WTC11 (cell line): ENCODE measurements around the gene SPDYC.

Experiments
- CREM ChIP-seq: sonication (generic); formaldehyde crosslinking; IDR thresholded peaks from 2 replicates; pipeline ENCODE4 v1.8.1; 2022; ENCODE audit warnings: mild to moderate bottlenecking, missing genetic modification reagents, moderate library complexity
- FOXK1 ChIP-seq: sonication (generic); formaldehyde crosslinking; IDR thresholded peaks from 2 replicates; pipeline ENCODE4 v1.8.0; 2022; ENCODE audit warnings: mild to moderate bottlenecking, moderate library complexity, missing genetic modification reagents

DNA sequence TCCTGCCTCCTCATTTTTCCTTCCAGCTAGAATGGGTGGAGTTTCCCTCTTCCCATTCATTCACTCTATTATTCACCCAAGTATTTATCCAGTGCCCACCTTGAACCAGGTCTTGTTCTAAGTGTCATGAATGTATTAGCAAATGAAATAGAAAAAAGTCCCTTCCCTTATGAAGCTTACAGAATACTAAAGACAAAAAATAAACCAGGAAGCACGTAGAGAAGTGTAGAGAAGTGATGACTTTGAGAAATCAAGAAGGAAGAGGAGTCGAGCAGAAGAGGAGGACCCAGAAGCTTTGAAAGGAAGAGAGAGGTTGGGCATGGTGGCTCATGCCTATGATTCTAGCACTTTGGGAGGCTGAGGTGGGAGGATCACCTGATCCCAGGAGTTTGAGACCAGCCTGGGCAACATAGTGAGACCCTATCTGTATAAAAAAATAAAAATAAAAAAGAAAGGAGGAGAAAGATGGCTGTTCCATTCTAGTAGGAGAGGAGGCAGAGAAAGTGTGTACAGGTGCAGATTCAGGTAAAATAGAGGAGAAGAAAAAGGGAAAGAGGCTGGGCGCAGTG is 18.6 kb upstream of the SPDYC start:
- no peak for TF ChIP-seq CREM
- TF ChIP-seq FOXK1 (CRISPR knock-in tag): no peak
